Uterus (tissue), 4 donors: ENCODE results near the gene OTP. TPM values are rescaled to one million over a fixed set of nuclear protein-coding genes. Genes with fewer than 3 reads are reported as not detected.

Experiments used
- DNase-seq, 2 donors: peaks; one replicate each; pipeline ENCODE4 v3.0.0-alpha.2; 2019 to 2020
- H3K27ac ChIP-seq, 2 donors: fragments of 200-600 bp; sonication (generic); 1 replicate in 1 of 2; 2 replicates in 1 of 2; pipeline ENCODE4 v1.5.1; 2016 to 2018
- H3K27me3 ChIP-seq, 2 donors: fragments of 200-600 bp; sonication (generic); one replicate each; pipeline ENCODE4 v1.5.1; 2018 to 2019; ENCODE audit warnings: control low read depth in 1 of 2
- H3K36me3 ChIP-seq, 2 donors: fragments of 200-600 bp; sonication (generic); one replicate each; pipeline ENCODE4 v1.5.1; 2019; ENCODE audit warnings: control low read depth in 1 of 2
- H3K4me1 ChIP-seq, 2 donors: fragments of 200-600 bp; sonication (generic); one replicate each; pipeline ENCODE4 v1.5.1; 2018 to 2019; ENCODE audit warnings: control low read depth in 1 of 2
- H3K4me3 ChIP-seq, 2 donors: fragments of 200-600 bp; sonication (generic); 1 replicate in 1 of 2; 2 replicates in 1 of 2; pipeline ENCODE4 v1.5.1; 2018 to 2019; ENCODE audit warnings: mild to moderate bottlenecking in 1 of 2
- H3K9me3 ChIP-seq, 2 donors: fragments of 200-600 bp; sonication (generic); one replicate each; pipeline ENCODE4 v1.5.1; 2019; ENCODE audit warnings: control low read depth in 1 of 2
- CTCF ChIP-seq, 4 experiments: fragments of 200-600 bp in 2 of 4; fragments of 450-650 bp in 2 of 4; sonication (generic) in 2 of 4; IDR thresholded peaks; one replicate each; pipeline ENCODE4 v1.5.1; 2016 to 2019; ENCODE audit warnings: antibody characterized with exemption in 4 of 4, mild to moderate bottlenecking in 2 of 4, moderate library complexity in 1 of 4
- POLR2A ChIP-seq, 2 donors: fragments of 450-650 bp; IDR thresholded peaks; one replicate each; pipeline ENCODE4 v1.6.1; 2016; ENCODE audit warnings: antibody characterized with exemption in 2 of 2, mild to moderate bottlenecking in 1 of 2, moderate library complexity in 1 of 2
- intact Hi-C: fragments of 100-400 bp; cut with DNase I; formaldehyde crosslinking; loops from one replicate; pipeline ENCODE4 v1.15.1; 2023; ENCODE audit warnings: low total_unique reads
- total RNA-seq, 4 donors: library from RNA; depleted of rRNA in 3 of 4; stranded (reverse); fragments of >200 nt in 3 of 4; gene quantifications; one replicate each; pipeline versions ENCODE4 v1.1.0 to v1.2.4, GENCODE V29; 2014 to 2023
- donor health status: DM: yes; HTN: yes; CAD: no.

OTP gene
- total RNA-seq, 4 donors from 2014 or later = not detected

DNA sequence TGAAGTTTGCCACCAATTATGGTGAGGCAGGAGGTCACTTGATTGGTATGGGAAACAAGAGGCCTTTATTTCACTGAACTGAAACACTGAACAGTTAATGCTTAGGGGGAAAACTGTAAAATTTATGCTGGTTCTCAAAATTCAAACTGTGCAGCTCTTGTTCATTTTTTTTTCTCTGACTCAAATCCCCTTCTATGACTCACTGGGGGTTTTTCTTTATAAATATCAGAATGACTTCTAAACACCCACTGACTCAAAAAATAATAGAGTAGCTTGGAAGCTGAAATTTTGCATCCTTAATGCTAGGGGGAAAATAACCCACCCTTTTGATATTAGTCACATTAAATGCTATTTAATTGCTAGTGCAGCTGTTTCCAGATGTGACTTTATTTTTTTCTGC, 24.1 kb upstream of the OTP start:
- intact Hi-C loops = no loop called here
- H3K27me3 ChIP-seq = no peaks in the 10 kb centered on the region
- no peak overlapping the region for H3K4me3 ChIP-seq
- no peaks in the 10 kb centered on the region for H3K4me1 ChIP-seq
- TF ChIP-seq CTCF (IDR thresholded peaks at IDR 0.05) = no peak
- TF ChIP-seq POLR2A (IDR thresholded peaks at IDR 0.05) = no peak
- no peak overlapping the region for H3K27ac ChIP-seq
- no peaks in the 10 kb centered on the region for H3K36me3 ChIP-seq
- DNase-seq = no peak
- H3K9me3 ChIP-seq = no peaks in the 10 kb centered on the region

DNA sequence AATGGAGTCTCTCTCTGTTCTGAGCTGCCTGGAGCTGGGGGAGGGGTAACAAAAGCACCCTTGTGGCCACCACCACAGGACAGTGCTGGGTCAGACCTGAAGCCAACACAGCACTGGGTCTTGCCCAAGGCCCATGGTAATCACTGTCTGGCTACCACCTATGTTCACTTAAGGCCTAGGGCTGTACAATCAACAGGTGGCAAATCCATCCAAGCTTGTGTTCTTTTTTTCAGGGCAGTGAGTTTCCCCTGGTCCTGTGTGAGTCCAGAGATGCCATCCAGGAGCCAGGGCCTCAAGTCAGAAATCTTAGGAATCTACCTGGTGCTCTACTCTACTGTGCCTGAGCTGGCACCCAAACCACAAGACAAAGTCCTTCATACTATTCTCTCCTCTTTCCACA, 20.1 kb upstream of the OTP start:
- Histone ChIP-seq H3K9me3 (no peaks in the 10 kb centered on the region), H3K4me1 (no peaks in the 10 kb centered on the region)
- no peak for TF ChIP-seq CTCF (IDR thresholded peaks at IDR 0.05)
- no peak for TF ChIP-seq POLR2A (IDR thresholded peaks at IDR 0.05)

DNA sequence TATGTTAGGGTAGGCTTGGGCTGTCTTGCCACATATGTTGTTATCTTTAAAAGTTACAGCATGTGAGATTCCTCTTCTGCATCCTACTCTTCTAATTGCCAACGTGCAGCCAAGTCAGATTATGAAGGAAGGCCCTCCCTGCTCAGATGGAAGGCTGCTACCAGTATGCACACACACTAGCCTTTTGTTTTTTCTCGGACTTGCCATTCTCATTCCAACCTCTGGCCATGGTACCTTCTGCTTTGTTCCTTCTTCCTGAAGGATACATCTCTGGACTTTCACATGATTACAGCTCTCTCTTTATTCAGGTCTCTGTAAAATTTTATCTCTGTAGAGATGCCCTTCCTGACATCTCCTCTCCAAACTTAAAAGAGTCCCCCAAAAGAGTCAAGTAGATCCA, 12.8 kb upstream of the OTP start:
- no peak overlapping the region for H3K27ac ChIP-seq
- H3K27me3 ChIP-seq = peaks cover 0 to 4% of the 10 kb centered on the region in 2 donors
- no peaks in the 10 kb centered on the region for H3K4me1 ChIP-seq
- H3K4me3 ChIP-seq = no peak overlapping the region
- TF ChIP-seq POLR2A (IDR thresholded peaks at IDR 0.05) = no peak
- TF ChIP-seq CTCF (IDR thresholded peaks at IDR 0.05) = no peak
- no peaks in the 10 kb centered on the region for H3K9me3 ChIP-seq
- intact Hi-C loops = no loop called here
- no peaks in the 10 kb centered on the region for H3K36me3 ChIP-seq
- no peak for DNase-seq

More for the DNA sequence above, 20.1 kb upstream of the OTP start:
- Histone ChIP-seq H3K27ac (no peak overlapping the region), H3K36me3 (no peaks in the 10 kb centered on the region), H3K27me3 (no peaks in the 10 kb centered on the region), H3K4me3 (no peak overlapping the region)
- intact Hi-C loops = no loop called here
- DNase-seq = no peak

DNA sequence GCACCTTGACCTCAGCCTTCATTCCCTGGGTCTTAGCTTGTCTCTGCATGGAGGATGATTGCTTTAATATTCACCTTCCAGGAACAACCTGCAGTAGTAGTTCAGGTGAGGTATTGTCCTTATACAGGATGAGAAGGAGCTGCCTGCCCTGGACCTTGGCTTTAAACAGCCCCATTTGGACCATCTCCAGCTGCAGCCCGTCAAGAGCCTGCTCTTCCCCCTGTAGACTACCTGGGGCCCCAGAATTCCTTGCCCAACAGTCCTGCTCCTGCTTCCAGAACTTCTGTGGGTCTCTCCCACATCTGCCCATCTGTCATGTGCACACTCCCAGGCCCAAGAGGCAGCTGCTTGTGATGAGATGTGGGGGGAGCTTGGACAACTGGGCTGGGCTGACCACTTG, 12.2 kb upstream of the OTP start:
- Histone ChIP-seq H3K4me3 (no peak overlapping the region), H3K27ac (no peak overlapping the region), H3K9me3 (no peaks in the 10 kb centered on the region), H3K4me1 (no peaks in the 10 kb centered on the region), H3K36me3 (no peaks in the 10 kb centered on the region), H3K27me3 (peaks cover 5 to 7% of the 10 kb centered on the region in 2 donors)
- DNase-seq = no peak
- TF ChIP-seq CTCF (IDR thresholded peaks at IDR 0.05) = no peak
- TF ChIP-seq POLR2A (IDR thresholded peaks at IDR 0.05) = no peak
- intact Hi-C loops = no loop called here

DNA sequence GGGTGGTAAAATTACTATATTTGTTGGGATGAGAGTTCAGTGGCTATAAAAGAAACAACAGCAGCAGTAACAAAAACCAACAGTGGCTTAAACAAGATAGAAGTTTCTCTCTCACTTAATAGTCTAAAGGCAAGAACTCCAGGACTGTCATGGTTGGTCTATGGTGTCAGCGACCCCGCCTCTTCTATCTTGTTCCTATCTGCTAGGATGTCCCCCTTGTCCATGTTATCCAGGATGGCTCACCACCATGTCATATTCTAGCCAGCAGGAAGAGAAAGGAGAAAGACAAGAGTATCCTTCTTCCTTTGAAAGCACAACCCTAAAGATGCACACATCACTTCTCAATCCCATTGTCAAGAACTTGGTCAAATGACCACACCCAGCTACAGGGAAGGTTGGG, 11.3 kb upstream of the OTP start:
- intact Hi-C loops = no loop called here
- TF ChIP-seq POLR2A (IDR thresholded peaks at IDR 0.05) = no peak
- TF ChIP-seq CTCF (IDR thresholded peaks at IDR 0.05) = no peak
- H3K4me1 ChIP-seq = peaks cover 0 to 4% of the 10 kb centered on the region in 2 donors

More for the DNA sequence above, 11.3 kb upstream of the OTP start:
- Histone ChIP-seq H3K36me3 (no peaks in the 10 kb centered on the region), H3K4me3 (no peak overlapping the region), H3K27ac (no peak overlapping the region), H3K9me3 (no peaks in the 10 kb centered on the region), H3K27me3 (peaks cover 6 to 9% of the 10 kb centered on the region in 2 donors)
- DNase-seq = no peak
